Measurements from ENCODE around the gene RMP24.

GRCh38 chr18:35938158-35938557, 34.3 kb upstream of the RMP24 start:
- TF ChIP-seq POLR2A (IDR thresholded peaks at IDR 0.05) (no peak), CTCF (IDR thresholded peaks at IDR 0.05) (no peak)
